ENCODE results near the gene CCT6B.

- TF ChIP-seq EZH2 (IDR thresholded peaks at IDR 0.05; ENCODE audit: borderline replicate concordance, low read depth, low read length, poor library complexity, severe bottlenecking) (no peak), CTCF (conservative IDR thresholded peaks at IDR 0.05; ENCODE audit: low read depth, low read length) (no peak)
Measured at GRCh38 chr17:34974179-34974578, 12.9 kb upstream of the CCT6B start.

Data from A673 (cell line).